HEK293 (cell line): ENCODE data around the gene HES7.

Experiments used
- CTCF ChIA-PET: fragments of 350-600 bp; formaldehyde crosslinking; extraction: SDS; loops from one replicate; lab custom pipeline; 2021; ENCODE audit warnings: antibody characterized with exemption; lab: Yijun Ruan, JAX
- POLR2A ChIA-PET: fragments of 300-600 bp; formaldehyde crosslinking; extraction: SDS; loops from one replicate; lab custom pipeline; 2020; ENCODE audit warnings: antibody characterized with exemption, inconsistent platforms; lab: Yijun Ruan, JAX
- H3K27ac ChIP-seq: fragments of 200-500 bp; sonication (Bioruptor generic); 2 replicates; pipeline ENCODE4 v1.5.1; 2014; ENCODE audit warnings: low read depth, low read length, control low read depth, inconsistent platforms; ENCODE audit errors: extremely low read depth
- H3K36me3 ChIP-seq, 2 experiments: fragments of 200-500 bp in 1 of 2; sonication (Bioruptor generic) in 1 of 2; 1 replicate in 1 of 2; 2 replicates in 1 of 2; pipeline ENCODE4 v1.5.1; 2014 to 2017; ENCODE audit warnings: inconsistent platforms in 2 of 2, low read length in 2 of 2; ENCODE audit not compliant: control insufficient read depth in 2 of 2, insufficient read depth in 1 of 2
- H3K4me1 ChIP-seq: fragments of 200-500 bp; sonication (Bioruptor generic); 2 replicates; pipeline ENCODE4 v1.5.1; 2014; ENCODE audit warnings: mild to moderate bottlenecking, low read length, inconsistent platforms; ENCODE audit not compliant: control insufficient read depth, insufficient read depth
- H3K4me3 ChIP-seq: 2 replicates; pipeline ENCODE4 v1.5.1; 2011; ENCODE audit warnings: low read depth, mild to moderate bottlenecking, control low read depth, low read length, moderate library complexity
- H3K9me3 ChIP-seq: fragments of 200-500 bp; sonication (Bioruptor generic); 2 replicates; pipeline ENCODE4 v1.5.1; 2014; ENCODE audit warnings: low read depth, low read length, inconsistent platforms; ENCODE audit not compliant: control insufficient read depth, insufficient read depth
- HOXD13 ChIP-seq: sonication (generic); formaldehyde crosslinking; IDR thresholded peaks from 2 replicates; pipeline ENCODE4 v1.8.0; 2022; ENCODE audit warnings: missing genetic modification reagents, borderline replicate concordance
- INSM2 ChIP-seq: fragments of 450-650 bp; formaldehyde crosslinking; IDR thresholded peaks from 2 replicates; pipeline ENCODE4 v1.5.1; 2016; ENCODE audit warnings: missing biosample characterization, missing genetic modification characterization
- SCRT2 ChIP-seq: fragments of 450-650 bp; formaldehyde crosslinking; IDR thresholded peaks from 2 replicates; pipeline ENCODE4 v1.5.1; 2016; ENCODE audit warnings: missing biosample characterization, missing genetic modification characterization
- SP2 ChIP-seq: fragments of 450-650 bp; formaldehyde crosslinking; IDR thresholded peaks from 2 replicates; pipeline ENCODE4 v1.5.1; 2016; ENCODE audit warnings: missing biosample characterization, missing genetic modification characterization
- SP3 ChIP-seq: fragments of 450-650 bp; formaldehyde crosslinking; IDR thresholded peaks from 2 replicates; pipeline ENCODE4 v1.5.1; 2016; ENCODE audit warnings: missing biosample characterization, missing genetic modification characterization
- TSHZ1 ChIP-seq: fragments of 450-650 bp; formaldehyde crosslinking; IDR thresholded peaks from 2 replicates; pipeline ENCODE4 v1.5.1; 2016; ENCODE audit warnings: missing biosample characterization, missing genetic modification characterization, borderline replicate concordance
- ZBTB11 ChIP-seq: fragments of 450-650 bp; formaldehyde crosslinking; conservative IDR thresholded peaks from 2 replicates; pipeline ENCODE4 v1.5.1; 2016; ENCODE audit warnings: low read depth, missing biosample characterization, missing genetic modification characterization
- ZBTB17 ChIP-seq: fragments of 450-650 bp; formaldehyde crosslinking; IDR thresholded peaks from 2 replicates; pipeline ENCODE4 v1.5.1; 2016; ENCODE audit warnings: missing biosample characterization, missing genetic modification characterization
- ZBTB8A ChIP-seq: fragments of 450-650 bp; formaldehyde crosslinking; IDR thresholded peaks from 2 replicates; pipeline ENCODE4 v1.5.1; 2016; ENCODE audit warnings: missing biosample characterization, missing genetic modification characterization
- ZEB2 ChIP-seq: fragments of 450-650 bp; formaldehyde crosslinking; IDR thresholded peaks from 2 replicates; pipeline ENCODE4 v1.5.1; 2016; ENCODE audit warnings: missing biosample characterization, missing genetic modification characterization
- ZNF114 ChIP-seq: fragments of 450-650 bp; formaldehyde crosslinking; IDR thresholded peaks from 2 replicates; pipeline ENCODE4 v1.5.0; 2017; ENCODE audit warnings: missing biosample characterization, missing genetic modification characterization
- ZNF202 ChIP-seq: fragments of 450-650 bp; formaldehyde crosslinking; IDR thresholded peaks from 2 replicates; pipeline ENCODE4 v1.5.1; 2016; ENCODE audit warnings: missing biosample characterization, missing genetic modification characterization, borderline replicate concordance
- ZNF214 ChIP-seq: fragments of 450-650 bp; formaldehyde crosslinking; IDR thresholded peaks from 2 replicates; pipeline ENCODE4 v1.5.1; 2017; ENCODE audit warnings: missing biosample characterization, mild to moderate bottlenecking, missing genetic modification characterization, borderline replicate concordance
- ZNF366 ChIP-seq: fragments of 450-650 bp; formaldehyde crosslinking; conservative IDR thresholded peaks from 2 replicates; pipeline ENCODE4 v1.5.1; 2016; ENCODE audit warnings: missing biosample characterization, missing genetic modification characterization
- ZNF398 ChIP-seq: fragments of 450-650 bp; formaldehyde crosslinking; IDR thresholded peaks from 2 replicates; pipeline ENCODE4 v1.5.1; 2017; ENCODE audit warnings: missing biosample characterization, missing genetic modification characterization
- ZNF530 ChIP-seq: fragments of 450-650 bp; formaldehyde crosslinking; IDR thresholded peaks from 2 replicates; pipeline ENCODE4 v1.5.1; 2016; ENCODE audit warnings: low read depth, missing biosample characterization, missing genetic modification characterization
- ZNF623 ChIP-seq: fragments of 450-650 bp; formaldehyde crosslinking; IDR thresholded peaks from 2 replicates; pipeline ENCODE4 v1.5.1; 2016; ENCODE audit warnings: missing biosample characterization, missing genetic modification characterization
- ZNF624 ChIP-seq: fragments of 450-650 bp; formaldehyde crosslinking; IDR thresholded peaks from 2 replicates; pipeline ENCODE4 v1.5.1; 2017; ENCODE audit warnings: missing biosample characterization, missing genetic modification characterization
- ZNF639 ChIP-seq: fragments of 450-650 bp; formaldehyde crosslinking; IDR thresholded peaks from 2 replicates; pipeline ENCODE4 v1.5.1; 2016; ENCODE audit warnings: missing biosample characterization, missing genetic modification characterization
- ZNF658 ChIP-seq: fragments of 450-650 bp; formaldehyde crosslinking; IDR thresholded peaks from 2 replicates; pipeline ENCODE4; 2016; ENCODE audit warnings: missing biosample characterization, missing genetic modification characterization
- ZNF664 ChIP-seq: fragments of 450-650 bp; formaldehyde crosslinking; IDR thresholded peaks from 2 replicates; pipeline ENCODE4 v1.5.1; 2016; ENCODE audit warnings: missing biosample characterization, missing genetic modification characterization
- ZNF792 ChIP-seq: fragments of 450-650 bp; formaldehyde crosslinking; IDR thresholded peaks from 2 replicates; pipeline ENCODE4 v1.5.1; 2016; ENCODE audit warnings: missing biosample characterization, missing genetic modification characterization

Gene HES7

GRCh38 chr17:8117980-8118768 is 5.7 kb downstream of the HES7 start, which contains the start of gene ALOXE3:
ALOXE3 (minus strand) TSS chr17:8118514; CDS start chr17:8117990, 524 bp downstream.
- ChIA-PET CTCF (interaction anchor here (0.5 to 3.5 kb wide), 28 partner anchors 9 to 627 kb away, joined by 3 to 81 read pairs (median 8); partner anchors contain the start of gene ALOX12B), POLR2A (interaction anchor here (0.5 to 3.5 kb wide), 10 partner anchors 20 to 130 kb away, joined by 3 to 32 read pairs (median 11); partner anchors contain the start of genes AURKB, CTC1 and PFAS)
- peak within 1 kb of the TSS; percentile 72 for H3K27ac ChIP-seq
- no peaks in the 10 kb centered on the region for H3K9me3 ChIP-seq
- no peaks in the 10 kb centered on the region for H3K36me3 ChIP-seq
- peak within 1 kb of the TSS; percentile 48 for H3K4me3 ChIP-seq
- no peaks in the 10 kb centered on the region; the same call in 1 of the 2 replicates for H3K4me1 ChIP-seq
- TF ChIP-seq ZBTB17 (tag by site-specific recombination) (no peak), INSM2 (tag by site-specific recombination) (peak; percentile 96), ZNF366 (tag by site-specific recombination) (peak; percentile 90), SP2 (no peak), ZNF623 (tag by site-specific recombination) (peak; percentile 6; the same call in 1 of the 2 replicates), ZNF202 (no peak), ZNF664 (no peak), HOXD13 (CRISPR knock-in tag) (no peak), ZNF530 (tag by site-specific recombination) (no peak), SCRT2 (peak; percentile 66), ZNF398 (tag by site-specific recombination) (peak; percentile 69), ZNF639 (0 out of 2 replicates have a peak, but pooled peaks have one; percentile 25), ZNF658 (tag by site-specific recombination) (no peak), SP3 (tag by site-specific recombination) (peak; percentile 45; the same call in 1 of the 2 replicates), TSHZ1 (tag by site-specific recombination) (no peak; the same call in 1 of the 2 replicates), ZNF792 (tag by site-specific recombination) (no peak), ZBTB8A (tag by site-specific recombination) (peak; percentile 47), ZEB2 (tag by site-specific recombination) (no peak; the same call in 1 of the 2 replicates), ZBTB11 (peak; percentile 34; the same call in 1 of the 2 replicates), ZNF214 (tag by site-specific recombination) (no peak), ZNF624 (no peak), ZNF114 (no peak)
